Measurements from ENCODE around the gene PGRMC2.

PGRMC2 gene

DNA sequence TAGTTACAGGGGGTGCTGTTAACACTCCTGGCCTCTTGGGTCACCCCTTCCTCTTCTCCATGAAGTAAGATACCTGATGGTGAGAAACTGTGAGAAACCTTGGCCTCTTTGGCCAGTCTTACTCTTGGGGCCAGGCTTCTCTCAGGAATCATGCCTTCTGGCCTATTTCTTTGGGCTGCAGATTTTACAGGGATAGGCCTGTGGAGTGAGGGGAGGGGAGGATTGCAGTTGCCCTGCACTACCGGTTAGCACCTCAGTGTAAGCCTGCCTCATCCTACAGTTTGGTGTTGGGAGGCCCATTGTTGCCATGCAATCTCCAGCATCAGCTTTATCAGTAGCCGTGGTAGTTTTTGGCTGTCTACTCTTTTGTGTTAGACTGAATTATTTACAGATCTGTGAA is 7.6 kb upstream of the PGRMC2 start:
- Histone ChIP-seq H4K8ac (ENCODE audit: low read length) (no peak overlapping the region), H3K18ac (ENCODE audit: low read depth in 1 of 2, low read length in 2 of 2) (no peak overlapping the region), H3K14ac (ENCODE audit: low read length in 2 of 2) (no peak overlapping the region), H3K4me3 (ENCODE audit: insufficient read depth in 1 of 2, low read depth in 1 of 2, low read length in 2 of 2) (no peak overlapping the region), H3K36me3 (ENCODE audit: control insufficient read depth in 1 of 2, insufficient read depth in 2 of 2, low read depth in 1 of 2, low read length in 2 of 2) (peaks cover 2 to 6% of the 10 kb centered on the region in 2 experiments), H3K4me2 (ENCODE audit: low read length, poor library complexity, severe bottlenecking) (no peak overlapping the region), H3K79me1 (replicated peaks; ENCODE audit: low read length, poor library complexity, severe bottlenecking) (peaks cover 2% of the 10 kb centered on the region), H3K9ac (ENCODE audit: low read length) (no peak overlapping the region), H2BK15ac (ENCODE audit: low read depth, poor library complexity, severe bottlenecking) (no peak overlapping the region), H2BK120ac (ENCODE audit: low read depth, low read length) (no peak overlapping the region), H3K9me3 (ENCODE audit: control insufficient read depth, low read length) (no peaks in the 10 kb centered on the region), H2AK5ac (ENCODE audit: low read length, severe bottlenecking) (no peak overlapping the region), H3K27me3 (ENCODE audit: control insufficient read depth in 1 of 2, insufficient read depth in 1 of 2, low read length in 2 of 2) (no peaks in the 10 kb centered on the region), H2AFZ (ENCODE audit: low read depth, low read length) (no peak overlapping the region), H4K91ac (ENCODE audit: low read length) (no peak overlapping the region), H3K4me1 (ENCODE audit: control insufficient read depth, insufficient read depth, low read depth, low read length) (peaks cover 2% of the 10 kb centered on the region), H3K27ac (ENCODE audit: low read length, poor library complexity, severe bottlenecking) (no peak overlapping the region), H2BK12ac (ENCODE audit: low read length in 2 of 2) (peak overlapping the region in 1 of 2 experiments; percentile 47), H3K23ac (ENCODE audit: low read length in 2 of 2) (no peak overlapping the region), H3K4ac (ENCODE audit: low read depth in 1 of 2, low read length in 2 of 2) (no peak overlapping the region), H2BK5ac (ENCODE audit: low read depth, low read length, poor library complexity, severe bottlenecking) (no peak overlapping the region)
- 57% methylated on average over 1 of the region's 2 CpGs for WGBS
- DNase-seq = no peak

DNA sequence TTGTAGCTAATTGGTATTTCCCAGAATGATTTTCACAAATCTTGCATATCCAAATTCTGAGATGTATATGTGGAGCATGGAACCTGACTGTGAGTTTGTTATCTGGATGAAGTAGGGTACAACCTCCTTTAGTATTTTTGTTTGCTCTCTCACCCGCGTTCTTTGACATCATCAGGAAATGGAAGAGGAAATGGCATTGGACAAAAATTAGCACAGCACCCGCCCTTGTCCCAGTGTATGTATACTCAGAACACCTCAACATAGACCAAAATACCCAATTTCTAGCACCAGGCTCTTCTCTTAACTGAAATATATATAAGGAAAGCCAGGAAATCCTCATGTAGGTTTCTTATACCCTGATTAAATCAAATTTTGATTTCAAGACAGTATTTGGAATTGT is 6.9 kb upstream of the PGRMC2 start:
- Histone ChIP-seq H3K79me1 (replicated peaks; ENCODE audit: low read length, poor library complexity, severe bottlenecking) (peaks cover 4% of the 10 kb centered on the region), H2BK120ac (ENCODE audit: low read depth, low read length) (no peak overlapping the region), H3K27ac (ENCODE audit: low read length, poor library complexity, severe bottlenecking) (no peak overlapping the region), H3K23ac (ENCODE audit: low read length in 2 of 2) (no peak overlapping the region), H2BK5ac (ENCODE audit: low read depth, low read length, poor library complexity, severe bottlenecking) (no peak overlapping the region), H2AK5ac (ENCODE audit: low read length, severe bottlenecking) (no peak overlapping the region), H2BK15ac (ENCODE audit: low read depth, poor library complexity, severe bottlenecking) (no peak overlapping the region), H3K18ac (ENCODE audit: low read depth in 1 of 2, low read length in 2 of 2) (no peak overlapping the region), H4K8ac (ENCODE audit: low read length) (no peak overlapping the region), H3K9ac (ENCODE audit: low read length) (no peak overlapping the region), H3K4me3 (ENCODE audit: insufficient read depth in 1 of 2, low read depth in 1 of 2, low read length in 2 of 2) (no peak overlapping the region), H3K36me3 (ENCODE audit: control insufficient read depth in 1 of 2, insufficient read depth in 2 of 2, low read depth in 1 of 2, low read length in 2 of 2) (peaks cover 2 to 5% of the 10 kb centered on the region in 2 experiments), H3K9me3 (ENCODE audit: control insufficient read depth, low read length) (no peaks in the 10 kb centered on the region), H3K4me2 (ENCODE audit: low read length, poor library complexity, severe bottlenecking) (no peak overlapping the region), H2AFZ (ENCODE audit: low read depth, low read length) (no peak overlapping the region), H4K91ac (ENCODE audit: low read length) (no peak overlapping the region), H3K4me1 (ENCODE audit: control insufficient read depth, insufficient read depth, low read depth, low read length) (peaks cover 3% of the 10 kb centered on the region), H3K27me3 (ENCODE audit: control insufficient read depth in 1 of 2, insufficient read depth in 1 of 2, low read length in 2 of 2) (no peaks in the 10 kb centered on the region), H3K14ac (ENCODE audit: low read length in 2 of 2) (no peak overlapping the region), H3K4ac (ENCODE audit: low read depth in 1 of 2, low read length in 2 of 2) (no peak overlapping the region), H2BK12ac (ENCODE audit: low read length in 2 of 2) (no peak overlapping the region)
- no CpG with 5 or more reads among the region's 3 CpGs for WGBS
- no peak for DNase-seq

DNA sequence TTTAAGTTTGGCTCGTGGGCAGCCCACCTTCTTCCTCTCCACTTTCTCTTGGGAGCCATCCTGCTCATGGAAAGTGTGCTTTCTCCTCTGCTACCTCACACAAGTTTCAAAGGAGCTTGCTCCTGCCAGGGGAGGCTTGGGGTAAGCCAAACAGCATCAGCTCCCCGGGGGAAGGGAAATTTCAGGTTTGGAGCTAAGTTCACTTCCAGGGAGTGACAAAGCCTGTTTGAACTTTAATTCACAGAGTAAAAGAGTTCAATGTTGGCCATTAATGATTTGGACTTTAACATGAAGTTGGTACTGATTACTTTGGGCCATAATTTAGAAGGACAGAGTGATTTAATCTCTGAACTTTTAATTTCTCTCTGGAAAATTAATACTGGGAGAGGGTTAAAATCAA is 4.7 kb upstream of the PGRMC2 start:
- peak overlapping the region; percentile 7 for H2AK5ac ChIP-seq (ENCODE audit: low read length, severe bottlenecking)
- H3K79me1 ChIP-seq (replicated peaks; ENCODE audit: low read length, poor library complexity, severe bottlenecking) = peaks cover 4% of the 10 kb centered on the region
- H4K8ac ChIP-seq (ENCODE audit: low read length) = no peak overlapping the region
- H3K27me3 ChIP-seq (ENCODE audit: control insufficient read depth in 1 of 2, insufficient read depth in 1 of 2, low read length in 2 of 2) = no peaks in the 10 kb centered on the region
- no peak overlapping the region for H2BK15ac ChIP-seq (ENCODE audit: low read depth, poor library complexity, severe bottlenecking)
- H3K4me3 ChIP-seq (ENCODE audit: insufficient read depth in 1 of 2, low read depth in 1 of 2, low read length in 2 of 2) = no peak overlapping the region
- no peak overlapping the region for H2BK12ac ChIP-seq (ENCODE audit: low read length in 2 of 2)
- DNase-seq = no peak
- H3K36me3 ChIP-seq (ENCODE audit: control insufficient read depth in 1 of 2, insufficient read depth in 2 of 2, low read depth in 1 of 2, low read length in 2 of 2) = peaks cover 2 to 5% of the 10 kb centered on the region in 2 experiments
- no peak overlapping the region for H3K18ac ChIP-seq (ENCODE audit: low read depth in 1 of 2, low read length in 2 of 2)
- WGBS = 97% methylated on average over 2 of the region's 2 CpGs
- no peak overlapping the region for H2BK5ac ChIP-seq (ENCODE audit: low read depth, low read length, poor library complexity, severe bottlenecking)
- no peak overlapping the region for H4K91ac ChIP-seq (ENCODE audit: low read length)
- no peak overlapping the region for H3K23ac ChIP-seq (ENCODE audit: low read length in 2 of 2)
- no peak overlapping the region for H3K4me2 ChIP-seq (ENCODE audit: low read length, poor library complexity, severe bottlenecking)
- no peak overlapping the region for H3K14ac ChIP-seq (ENCODE audit: low read length in 2 of 2)
- H2AFZ ChIP-seq (ENCODE audit: low read depth, low read length) = no peak overlapping the region
- no peak overlapping the region for H3K27ac ChIP-seq (ENCODE audit: low read length, poor library complexity, severe bottlenecking)
- no peak overlapping the region for H3K9ac ChIP-seq (ENCODE audit: low read length)
- H3K4ac ChIP-seq (ENCODE audit: low read depth in 1 of 2, low read length in 2 of 2) = no peak overlapping the region
- no peaks in the 10 kb centered on the region for H3K9me3 ChIP-seq (ENCODE audit: control insufficient read depth, low read length)
- H2BK120ac ChIP-seq (ENCODE audit: low read depth, low read length) = no peak overlapping the region
- H3K4me1 ChIP-seq (ENCODE audit: control insufficient read depth, insufficient read depth, low read depth, low read length) = peaks cover 2% of the 10 kb centered on the region

DNA sequence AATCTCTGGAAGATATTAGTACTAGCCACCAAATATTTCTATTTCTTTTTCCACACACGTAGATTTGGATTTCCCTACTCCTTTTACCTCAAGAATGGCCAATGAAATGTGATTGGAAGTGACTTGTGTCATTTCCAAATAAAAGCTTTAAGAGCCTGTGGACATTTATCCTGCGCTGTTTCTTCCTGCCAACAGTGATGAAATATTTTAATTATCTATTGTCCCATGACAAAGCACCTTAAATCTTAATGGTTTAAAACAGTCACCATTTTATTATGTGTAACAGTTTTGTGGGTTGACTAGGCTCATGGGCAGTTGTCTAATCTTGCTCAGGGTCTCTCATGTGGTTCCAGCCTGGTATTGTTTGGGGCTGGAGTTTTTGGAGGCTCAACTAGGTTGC is 3.5 kb upstream of the PGRMC2 start:
- H3K4ac ChIP-seq (ENCODE audit: low read depth in 1 of 2, low read length in 2 of 2) = no peak overlapping the region
- no peak overlapping the region for H3K14ac ChIP-seq (ENCODE audit: low read length in 2 of 2)
- no peak overlapping the region for H3K4me3 ChIP-seq (ENCODE audit: insufficient read depth in 1 of 2, low read depth in 1 of 2, low read length in 2 of 2)
- no peak overlapping the region for H3K27ac ChIP-seq (ENCODE audit: low read length, poor library complexity, severe bottlenecking)
- no peak overlapping the region for H3K18ac ChIP-seq (ENCODE audit: low read depth in 1 of 2, low read length in 2 of 2)
- H3K79me1 ChIP-seq (replicated peaks; ENCODE audit: low read length, poor library complexity, severe bottlenecking) = peaks cover 4% of the 10 kb centered on the region
- H4K91ac ChIP-seq (ENCODE audit: low read length) = no peak overlapping the region
- no peak overlapping the region for H3K4me2 ChIP-seq (ENCODE audit: low read length, poor library complexity, severe bottlenecking)
- WGBS = no CpG with 5 or more reads among the region's 2 CpGs
- no peak overlapping the region for H2BK12ac ChIP-seq (ENCODE audit: low read length in 2 of 2)
- H2BK5ac ChIP-seq (ENCODE audit: low read depth, low read length, poor library complexity, severe bottlenecking) = no peak overlapping the region
- no peak overlapping the region for H4K8ac ChIP-seq (ENCODE audit: low read length)
- H3K9ac ChIP-seq (ENCODE audit: low read length) = no peak overlapping the region
- H3K27me3 ChIP-seq (ENCODE audit: control insufficient read depth in 1 of 2, insufficient read depth in 1 of 2, low read length in 2 of 2) = no peaks in the 10 kb centered on the region
- no peak overlapping the region for H3K23ac ChIP-seq (ENCODE audit: low read length in 2 of 2)
- H3K4me1 ChIP-seq (ENCODE audit: control insufficient read depth, insufficient read depth, low read depth, low read length) = peaks cover 2% of the 10 kb centered on the region
- H3K36me3 ChIP-seq (ENCODE audit: control insufficient read depth in 1 of 2, insufficient read depth in 2 of 2, low read depth in 1 of 2, low read length in 2 of 2) = peaks cover 0 to 2% of the 10 kb centered on the region in 2 experiments
- no peak overlapping the region for H2AFZ ChIP-seq (ENCODE audit: low read depth, low read length)
- no peaks in the 10 kb centered on the region for H3K9me3 ChIP-seq (ENCODE audit: control insufficient read depth, low read length)
- no peak for DNase-seq
- peak overlapping the region; percentile 90 for H2AK5ac ChIP-seq (ENCODE audit: low read length, severe bottlenecking)
- H2BK120ac ChIP-seq (ENCODE audit: low read depth, low read length) = no peak overlapping the region
- H2BK15ac ChIP-seq (ENCODE audit: low read depth, poor library complexity, severe bottlenecking) = no peak overlapping the region
